ENCODE measurements around the gene STK31.
"Not testable (repeated sequence)": the region's sequence is repeated elsewhere in the genome, so short reads cannot be mapped to it uniquely, and the experiment has no call there.

Gene STK31

DNA sequence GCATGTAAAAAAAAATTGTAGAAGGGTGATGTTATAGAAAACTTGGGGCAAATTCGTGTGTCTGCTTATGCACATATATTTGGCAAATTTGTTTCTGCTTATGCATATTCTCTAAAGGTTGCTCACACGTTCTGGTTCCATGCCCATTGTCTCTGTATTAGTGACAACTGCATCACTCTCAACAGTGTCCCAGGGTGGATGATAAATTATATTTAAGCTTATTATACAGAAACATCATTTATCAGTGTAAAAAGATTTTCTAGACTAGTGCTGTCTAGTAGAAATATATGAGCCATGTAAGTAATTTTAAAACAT lies 4.1 kb downstream of the STK31 start:
- TF ChIP-seq, protein P1, sequence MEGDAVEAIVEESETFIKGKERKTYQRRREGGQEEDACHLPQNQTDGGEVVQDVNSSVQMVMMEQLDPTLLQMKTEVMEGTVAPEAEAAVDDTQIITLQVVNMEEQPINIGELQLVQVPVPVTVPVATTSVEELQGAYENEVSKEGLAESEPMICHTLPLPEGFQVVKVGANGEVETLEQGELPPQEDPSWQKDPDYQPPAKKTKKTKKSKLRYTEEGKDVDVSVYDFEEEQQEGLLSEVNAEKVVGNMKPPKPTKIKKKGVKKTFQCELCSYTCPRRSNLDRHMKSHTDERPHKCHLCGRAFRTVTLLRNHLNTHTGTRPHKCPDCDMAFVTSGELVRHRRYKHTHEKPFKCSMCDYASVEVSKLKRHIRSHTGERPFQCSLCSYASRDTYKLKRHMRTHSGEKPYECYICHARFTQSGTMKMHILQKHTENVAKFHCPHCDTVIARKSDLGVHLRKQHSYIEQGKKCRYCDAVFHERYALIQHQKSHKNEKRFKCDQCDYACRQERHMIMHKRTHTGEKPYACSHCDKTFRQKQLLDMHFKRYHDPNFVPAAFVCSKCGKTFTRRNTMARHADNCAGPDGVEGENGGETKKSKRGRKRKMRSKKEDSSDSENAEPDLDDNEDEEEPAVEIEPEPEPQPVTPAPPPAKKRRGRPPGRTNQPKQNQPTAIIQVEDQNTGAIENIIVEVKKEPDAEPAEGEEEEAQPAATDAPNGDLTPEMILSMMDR (conservative IDR thresholded peaks at IDR 0.05), result no peak
- H3K27ac ChIP-seq, result no peak overlapping the region

- TF ChIP-seq, protein P1 (conservative IDR thresholded peaks at IDR 0.05), result no peak
- H3K27ac ChIP-seq, result no peak overlapping the region
Observed at GRCh38 chr7:23714579-23714978, 4.6 kb downstream of the STK31 start.

GRCh38 chr7:23715099-23715498 lies 5.1 kb downstream of the STK31 start:
- TF ChIP-seq, protein P1 (conservative IDR thresholded peaks at IDR 0.05), result no peak

DNA sequence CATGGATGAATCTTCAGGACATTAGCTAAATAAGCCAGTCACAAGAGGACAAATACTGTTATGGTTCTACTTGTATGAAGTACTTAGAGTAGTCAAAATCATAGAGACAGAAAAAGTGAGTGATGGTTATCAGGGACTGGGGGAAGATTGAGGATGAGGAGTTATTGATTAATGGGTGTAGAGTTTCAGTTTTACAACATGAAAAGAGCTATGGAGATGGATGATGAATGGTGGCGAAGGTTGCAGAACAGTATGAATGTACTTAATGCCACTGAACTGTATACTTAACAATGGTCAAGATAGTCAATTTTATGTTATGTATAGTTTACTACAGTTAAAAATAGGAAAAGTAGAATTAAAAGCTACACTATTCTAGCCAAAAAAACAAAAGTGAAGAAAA lies 7.8 kb downstream of the STK31 start:
- TF ChIP-seq, protein P1 (conservative IDR thresholded peaks at IDR 0.05), result no peak
- no peak overlapping the region for H3K27ac ChIP-seq

More at GRCh38 chr7:23715099-23715498, 5.1 kb downstream of the STK31 start:
- H3K27ac ChIP-seq, result no peak overlapping the region

DNA sequence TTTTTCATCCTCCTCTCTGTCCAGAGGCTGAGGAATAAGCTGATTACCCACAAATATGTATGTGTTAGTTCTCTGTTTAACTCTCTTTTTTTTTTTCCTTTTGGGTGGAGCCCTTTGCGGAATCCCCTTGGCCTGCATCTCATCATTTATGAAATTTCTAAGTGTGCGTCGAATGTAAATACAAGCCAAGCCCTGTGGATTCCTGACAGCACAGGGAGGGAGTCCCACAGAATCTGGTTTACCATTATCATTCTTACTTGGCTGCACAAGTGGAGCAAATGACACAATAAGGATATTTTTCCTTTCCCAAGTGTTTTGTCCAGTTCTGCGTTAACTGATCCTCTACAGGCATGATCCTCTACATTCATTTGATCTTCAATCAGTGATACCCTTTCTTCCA lies 11.4 kb downstream of the STK31 start:
- TF ChIP-seq, protein P1 (conservative IDR thresholded peaks at IDR 0.05), result no peak
- H3K27ac ChIP-seq, result no peak overlapping the region

- not testable (repeated sequence) for H3K27ac ChIP-seq
Observed at GRCh38 chr7:23722587-23723216, 12.7 kb downstream of the STK31 start.

DNA sequence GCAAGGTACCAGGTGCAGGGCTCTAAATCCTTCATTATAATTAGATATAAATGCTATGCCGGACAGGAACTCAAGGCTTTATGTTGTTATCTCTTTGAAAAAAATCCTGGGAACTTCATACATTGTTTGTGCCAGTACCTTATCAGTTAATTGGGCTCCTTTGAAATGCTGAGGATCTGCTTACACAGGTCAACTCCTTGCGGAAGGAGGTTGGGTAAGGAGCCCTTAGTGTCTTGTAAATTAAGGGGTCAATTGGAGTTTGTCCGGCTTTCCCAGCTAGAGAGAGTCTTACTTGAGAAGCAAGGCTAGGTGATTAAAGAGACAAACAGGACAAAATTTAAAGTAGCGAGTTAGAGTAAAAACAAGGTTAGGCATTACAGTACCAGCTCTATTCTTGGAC lies 14.1 kb downstream of the STK31 start:
- not testable (repeated sequence) for H3K27ac ChIP-seq

- TF ChIP-seq, protein P1 (conservative IDR thresholded peaks at IDR 0.05), result no peak
- H3K27ac ChIP-seq, result no peak overlapping the region
Observed at GRCh38 chr7:23742051-23742450, 32.0 kb downstream of the STK31 start.

DNA sequence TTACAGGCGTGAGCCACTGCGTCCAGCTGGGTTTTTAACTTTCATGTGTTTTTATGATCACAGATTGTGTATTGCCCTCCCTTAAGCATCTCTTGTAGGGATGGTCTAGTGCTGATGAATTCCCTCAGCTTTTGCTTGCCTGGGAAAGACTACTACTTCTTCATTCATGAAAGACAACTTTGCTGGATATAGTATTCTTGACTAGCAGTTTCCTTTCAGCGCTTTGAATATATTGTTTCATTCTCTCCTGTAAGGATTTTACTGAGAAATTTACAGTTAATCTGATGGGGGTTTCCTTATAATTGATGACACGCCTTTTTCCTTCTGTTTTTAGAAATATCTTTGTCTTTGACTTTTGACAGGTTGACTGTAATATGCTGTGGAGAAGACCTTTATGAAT lies 33.2 kb downstream of the STK31 start:
- no peak overlapping the region for H3K27ac ChIP-seq
- TF ChIP-seq, protein P1 (conservative IDR thresholded peaks at IDR 0.05), result no peak
